HG03196 (cell line): ENCODE results near the gene MAGIX.

Source experiments
- ATAC-seq: cut with Tn5 transposase; IDR thresholded peaks from one replicate; pipeline ENCODE4 v1.9.1; 2021; ENCODE audit not compliant: unreplicated experiment

MAGIX gene

GRCh38 chrX:49204017-49204416 is 41.5 kb downstream of the MAGIX start:
- ATAC-seq = no peak

- ATAC-seq = no peak
Measured at GRCh38 chrX:49204709-49205108, 42.2 kb downstream of the MAGIX start.

GRCh38 chrX:49205443-49205842 is 42.9 kb downstream of the MAGIX start:
- ATAC-seq = no peak

GRCh38 chrX:49206543-49206942 is 44.0 kb downstream of the MAGIX start:
- no peak for ATAC-seq

GRCh38 chrX:49208399-49208798 is 45.8 kb downstream of the MAGIX start:
- ATAC-seq = no peak

GRCh38 chrX:49209434-49210251 is 47.1 kb downstream of the MAGIX start:
- no peak for ATAC-seq

- ATAC-seq = no peak
Measured at GRCh38 chrX:49210406-49210805, 47.8 kb downstream of the MAGIX start.

GRCh38 chrX:49211074-49211473 is 48.5 kb downstream of the MAGIX start:
- ATAC-seq = no peak

- no peak for ATAC-seq
Measured at GRCh38 chrX:49212209-49212608, 49.7 kb downstream of the MAGIX start.

- ATAC-seq = no peak
Measured at GRCh38 chrX:49212861-49213260, 50.3 kb downstream of the MAGIX start.

- ATAC-seq = no peak
Measured at GRCh38 chrX:49214416-49214815, 51.9 kb downstream of the MAGIX start.

GRCh38 chrX:49214996-49215526 is 52.5 kb downstream of the MAGIX start:
- ATAC-seq = no peak
